HCT116 (cell line): Measurements from ENCODE around the gene PLD2.

Source experiments
- ATF3 ChIP-seq: IDR thresholded peaks from 2 replicates; pipeline ENCODE4 v1.6.1; 2012
- CBX3 ChIP-seq: IDR thresholded peaks from 2 replicates; pipeline ENCODE4 v1.6.1; 2012; ENCODE audit warnings: low read depth
- CTCF ChIP-seq, 3 experiments: fragments of 200-600 bp in 1 of 3; sonication (generic) in 1 of 3; IDR thresholded peaks in 2 of 3; conservative IDR thresholded peaks in 1 of 3; 2 replicates each; pipeline ENCODE4 v1.5.1; 2012 to 2017; ENCODE audit warnings: low read depth in 2 of 3, low read length in 2 of 3, antibody characterized with exemption in 1 of 3, borderline replicate concordance in 1 of 3, control low read depth in 1 of 3, mild to moderate bottlenecking in 1 of 3, mixed read lengths in 1 of 3, mixed run types in 1 of 3, moderate library complexity in 1 of 3; ENCODE audit not compliant: insufficient read depth in 1 of 3
- EZH2 ChIP-seq: fragments of 200-600 bp; sonication (generic); IDR thresholded peaks from 2 replicates; pipeline ENCODE4 v1.6.1; 2017; ENCODE audit warnings: antibody characterized with exemption, mixed run types
- EZH2phosphoT487 ChIP-seq: fragments of 200-600 bp; IDR thresholded peaks from 2 replicates; pipeline ENCODE4 v1.6.1; 2018; ENCODE audit warnings: antibody characterized with exemption, borderline replicate concordance
- MAX ChIP-seq: IDR thresholded peaks from 2 replicates; pipeline ENCODE4 v1.6.1; 2012
- POLR2A ChIP-seq: IDR thresholded peaks from 2 replicates; pipeline ENCODE4 v1.7.0; 2011; ENCODE audit warnings: borderline replicate concordance; ENCODE audit not compliant: insufficient read depth, insufficient read length; ENCODE audit errors: extremely low read depth
- POLR2AphosphoS5 ChIP-seq: IDR thresholded peaks from 2 replicates; pipeline ENCODE4 v1.6.1; 2011; ENCODE audit warnings: mild to moderate bottlenecking, low read depth, low read length, moderate library complexity
- RAD21 ChIP-seq: IDR thresholded peaks from 2 replicates; pipeline ENCODE4 v1.6.1; 2012; ENCODE audit warnings: low read depth, mild to moderate bottlenecking
- REST ChIP-seq: IDR thresholded peaks from 2 replicates; pipeline ENCODE4 v1.6.1; 2012; ENCODE audit warnings: low read depth
- TCF7L2 ChIP-seq: IDR thresholded peaks from 2 replicates; pipeline ENCODE4 v1.7.0; 2011; ENCODE audit warnings: borderline replicate concordance, inconsistent platforms; ENCODE audit not compliant: insufficient read depth, insufficient read length; ENCODE audit errors: extremely low read depth
- ZBTB33 ChIP-seq: IDR thresholded peaks from 2 replicates; pipeline ENCODE4 v1.6.1; 2011; ENCODE audit warnings: mild to moderate bottlenecking, low read length, moderate library complexity; ENCODE audit not compliant: insufficient replicate concordance; ENCODE audit errors: extremely low read depth

- TF ChIP-seq CTCF (IDR thresholded peaks at IDR 0.05 in 2 of 3, conservative IDR thresholded peaks at IDR 0.05 in 1 of 3; ENCODE audit: borderline replicate concordance in 1 of 3, insufficient read depth in 1 of 3, low read depth in 2 of 3, low read length in 2 of 3): no peak
- TF ChIP-seq CBX3: no peak
- TF ChIP-seq TCF7L2: no peak
- no peak for TF ChIP-seq RAD21
- no peak for TF ChIP-seq EZH2
- TF ChIP-seq POLR2A: no peak
- no peak for TF ChIP-seq ZBTB33
- TF ChIP-seq ATF3: no peak
- TF ChIP-seq EZH2phosphoT487: no peak
- no peak for TF ChIP-seq REST
- TF ChIP-seq POLR2AphosphoS5: no peak
- no peak for TF ChIP-seq MAX
Observed at GRCh38 chr17:4839221-4839620, 32.3 kb downstream of the PLD2 start.
